HFFc6 (cell line): ENCODE data around the gene S100A4. TPM values are rescaled to one million over a fixed set of nuclear protein-coding genes. Genes with fewer than 3 reads are reported as not detected.

Experiments used
- DNase-seq: peaks from one replicate; pipeline ENCODE4 v3.0.0-alpha.2; 2018
- H3K27ac Mint-ChIP-seq: 2 replicates; pipeline ENCODE4 v1.8.0; 2020; ENCODE audit warnings: mild to moderate bottlenecking, mixed read lengths
- H3K27me3 Mint-ChIP-seq: 2 replicates; pipeline ENCODE4 v1.8.0; 2021; ENCODE audit warnings: mild to moderate bottlenecking, moderate library complexity, mixed read lengths; ENCODE audit not compliant: insufficient read depth
- H3K36me3 Mint-ChIP-seq: 2 replicates; pipeline ENCODE4 v1.8.0; 2021; ENCODE audit warnings: low read depth, mixed read lengths
- H3K4me1 Mint-ChIP-seq: 2 replicates; pipeline ENCODE4 v1.8.0; 2020; ENCODE audit warnings: low read depth, mixed read lengths
- H3K4me3 Mint-ChIP-seq: 2 replicates; pipeline ENCODE4 v1.8.0; 2020; ENCODE audit warnings: mild to moderate bottlenecking, moderate library complexity, mixed read lengths
- H3K9me3 Mint-ChIP-seq: 2 replicates; pipeline ENCODE4 v1.8.0; 2020; ENCODE audit warnings: mild to moderate bottlenecking, mixed read lengths
- CTCF ChIP-seq: fragments of 200-600 bp; sonication (generic); IDR thresholded peaks from 2 replicates; pipeline ENCODE4 v1.5.0; 2021; ENCODE audit warnings: antibody characterized with exemption, mild to moderate bottlenecking
- total RNA-seq, 6 experiments: library from RNA; stranded (reverse); fragmentation: NEBNext Ultra II Directional; extraction: Animal tissue kit (Norgen Biotek cat#: 25700); gene quantifications; 2 replicates in 1 of 6; 3 replicates in 5 of 6; pipeline ENCODE4 v1.2.3, GENCODE V29; 2021

The S100A4 gene
- total RNA-seq, 6 experiments from 2014 or later, result 394 to 846 (median 814) TPM

GRCh38 chr1:153532769-153533599 is 12.6 kb downstream of the S100A4 start:
- Mint-ChIP-seq H3K4me1 (peaks cover 60% of the 10 kb centered on the region), H3K27ac (peak overlapping the region; percentile 97), H3K9me3 (no peaks in the 10 kb centered on the region), H3K4me3 (peak overlapping the region; percentile 97), H3K36me3 (peaks cover 19% of the 10 kb centered on the region), H3K27me3 (peaks cover 14% of the 10 kb centered on the region)
- TF ChIP-seq CTCF, result peak; percentile 95
- peak; percentile 85 for DNase-seq

- Mint-ChIP-seq H3K9me3 (no peaks in the 10 kb centered on the region), H3K4me3 (peak overlapping the region; percentile 97), H3K27ac (peak overlapping the region; percentile 97), H3K27me3 (peaks cover 14% of the 10 kb centered on the region), H3K4me1 (peaks cover 61% of the 10 kb centered on the region), H3K36me3 (peaks cover 19% of the 10 kb centered on the region)
- TF ChIP-seq CTCF, result no peak
- no peak for DNase-seq
Observed at GRCh38 chr1:153532181-153532580, 13.4 kb downstream of the S100A4 start.

GRCh38 chr1:153531638-153532037 is 14.0 kb downstream of the S100A4 start:
- Mint-ChIP-seq H3K9me3 (no peaks in the 10 kb centered on the region), H3K27me3 (peaks cover 14% of the 10 kb centered on the region), H3K36me3 (peaks cover 19% of the 10 kb centered on the region), H3K27ac (peak overlapping the region; percentile 67), H3K4me3 (no peak overlapping the region), H3K4me1 (peaks cover 61% of the 10 kb centered on the region)
- no peak for DNase-seq
- TF ChIP-seq CTCF, result no peak

- no peak for DNase-seq
- Mint-ChIP-seq H3K9me3 (no peaks in the 10 kb centered on the region), H3K4me1 (peaks cover 47% of the 10 kb centered on the region), H3K4me3 (no peak overlapping the region), H3K27me3 (no peaks in the 10 kb centered on the region), H3K36me3 (no peaks in the 10 kb centered on the region), H3K27ac (no peak overlapping the region; the same call in 1 of the 2 replicates)
- no peak for TF ChIP-seq CTCF
Observed at GRCh38 chr1:153527683-153528040, 17.9 kb downstream of the S100A4 start.

- no peak for TF ChIP-seq CTCF
- DNase-seq, result no peak
Observed at GRCh38 chr1:153527023-153527682, 18.5 kb downstream of the S100A4 start.

More at GRCh38 chr1:153527023-153527682, 18.5 kb downstream of the S100A4 start:
- no peaks in the 10 kb centered on the region for H3K9me3 Mint-ChIP-seq
- no peak overlapping the region for H3K4me3 Mint-ChIP-seq
- peaks cover 42% of the 10 kb centered on the region for H3K4me1 Mint-ChIP-seq
- H3K27me3 Mint-ChIP-seq, result no peaks in the 10 kb centered on the region
- H3K36me3 Mint-ChIP-seq, result no peaks in the 10 kb centered on the region
- 0 out of 2 replicates have a peak overlapping the region, but pooled peaks have one; percentile 6 for H3K27ac Mint-ChIP-seq
